DMS79 (cell line): ENCODE data around the gene FAM222B.
"Not testable (repeated sequence)": the region's sequence is repeated elsewhere in the genome, so short reads cannot be mapped to it uniquely, and the experiment has no call there.

Experiments
- DNase-seq: peaks from one replicate; lab custom pipeline; 2025; lab: John Stamatoyannopoulos, UW

The FAM222B gene

GRCh38 chr17:28744972-28745785 lies 97.4 kb downstream of the FAM222B start:
- DNase-seq, result no peak

GRCh38 chr17:28744104-28744971 lies 98.3 kb downstream of the FAM222B start:
- DNase-seq, result no peak

- peak; percentile 58 for DNase-seq
Observed at GRCh38 chr17:28743243-28744103, 99.1 kb downstream of the FAM222B start, which contains the start of gene TRAF4. TRAF4 (plus strand) TSS chr17:28744011; CDS start chr17:28744113, 102 bp downstream.

GRCh38 chr17:28741358-28742349 lies 100.9 kb downstream of the FAM222B start:
- DNase-seq, result no peak

- no peak for DNase-seq
Observed at GRCh38 chr17:28740406-28741357, 101.9 kb downstream of the FAM222B start.

GRCh38 chr17:28738680-28739384 lies 103.8 kb downstream of the FAM222B start:
- no peak for DNase-seq

- DNase-seq, result no peak
Observed at GRCh38 chr17:28737770-28738679, 104.6 kb downstream of the FAM222B start.

- no peak for DNase-seq
Observed at GRCh38 chr17:28737316-28737715, 105.3 kb downstream of the FAM222B start.

- DNase-seq, result not testable (repeated sequence)
Observed at GRCh38 chr17:28735913-28736769, 106.4 kb downstream of the FAM222B start.

- no peak for DNase-seq
Observed at GRCh38 chr17:28735242-28735722, 107.3 kb downstream of the FAM222B start.

GRCh38 chr17:28734712-28735241 lies 107.8 kb downstream of the FAM222B start:
- DNase-seq, result no peak

- DNase-seq, result no peak
Observed at GRCh38 chr17:28733346-28733745, 109.2 kb downstream of the FAM222B start.

- no peak for DNase-seq
Observed at GRCh38 chr17:28729950-28730330, 112.7 kb downstream of the FAM222B start.

GRCh38 chr17:28728364-28729200 lies 114.0 kb downstream of the FAM222B start, which contains the start of gene NEK8:
NEK8 (plus strand) TSS chr17:28728788; CDS start chr17:28728814, 26 bp downstream.
- peak; percentile 81 for DNase-seq
